ENCODE results near the gene ATP6V0A4. TPM values are rescaled to one million over a fixed set of nuclear protein-coding genes. Genes with fewer than 3 reads are reported as not detected.

The ATP6V0A4 gene
- total and polyA plus RNA-seq, 2 of the 13 experiments (the other 11 are each of a cell fraction or from before 2014, with no cell fraction given), result 0.24 to 0.25 TPM

DNA sequence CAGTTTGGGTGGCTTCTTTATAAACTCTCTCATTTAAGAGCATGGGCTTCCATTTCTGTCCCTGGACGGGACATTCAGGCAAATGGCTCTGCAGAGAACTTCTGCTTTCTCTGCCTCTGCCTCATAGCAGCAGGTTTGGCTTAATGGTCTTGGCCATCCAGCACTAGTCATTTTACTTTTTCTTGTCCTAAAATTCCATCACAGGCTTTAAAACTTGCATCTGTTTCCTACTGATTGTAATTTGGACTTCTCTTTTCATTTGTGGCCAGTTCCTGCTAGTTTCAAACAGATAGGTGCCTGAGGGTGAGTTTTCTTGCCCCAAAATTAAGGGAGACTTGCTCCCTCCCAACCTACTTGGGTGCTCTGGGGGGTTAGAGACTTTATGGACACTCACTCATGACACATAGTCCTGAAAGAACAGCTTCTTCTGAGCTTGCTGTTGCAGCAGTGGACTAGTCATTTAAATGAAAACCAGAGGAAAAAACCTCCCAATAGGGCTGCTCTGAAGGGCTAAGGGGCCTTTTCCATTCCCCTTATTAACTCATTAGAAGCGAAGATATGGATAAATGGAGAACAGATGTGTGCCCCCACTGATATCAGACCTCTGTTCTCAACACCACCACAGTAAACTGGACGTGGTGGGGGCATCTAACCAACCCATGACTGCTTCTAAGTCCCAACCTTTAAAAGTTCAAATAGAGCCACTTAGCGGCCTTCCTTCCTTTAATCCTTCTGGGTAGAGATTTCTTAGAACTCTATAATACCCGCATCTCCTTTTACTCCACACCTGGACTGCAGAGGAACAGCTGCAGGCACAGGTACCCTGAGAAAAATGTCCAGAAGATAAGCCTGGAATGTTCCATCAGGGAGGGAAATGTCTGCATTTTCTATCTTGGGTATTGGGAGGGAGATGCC, 135.7 kb downstream of the ATP6V0A4 start:
- Histone ChIP-seq H2AFZ (ENCODE audit: low read length) (no peak overlapping the region), H3K36me3 (replicated peaks in 1 of 2; ENCODE audit: control insufficient read depth in 1 of 2, insufficient read depth in 2 of 2, low read length in 2 of 2) (no peaks in the 10 kb centered on the region), H3K4me1 (ENCODE audit: insufficient read depth, low read length) (peaks cover 47% of the 10 kb centered on the region), H3K4me3 (replicated peaks in 1 of 3; ENCODE audit: insufficient read depth in 1 of 3, low read depth in 2 of 3, low read length in 3 of 3) (no peak overlapping the region), H3K27ac (ENCODE audit: extremely low read length, insufficient read depth, low read length) (no peak overlapping the region), H3K27me3 (ENCODE audit: control insufficient read depth in 1 of 2, insufficient read depth in 2 of 2, low read length in 2 of 2) (peaks cover 0 to 12% of the 10 kb centered on the region in 2 experiments; a peak in 2 of 5 replicates), H3K9me3 (ENCODE audit: low read length) (no peaks in the 10 kb centered on the region), H4K20me1 (ENCODE audit: insufficient read depth, low read length) (no peaks in the 10 kb centered on the region), H3K79me2 (ENCODE audit: insufficient read depth, low read length) (no peaks in the 10 kb centered on the region), H3K4me2 (ENCODE audit: low read depth, low read length) (no peak overlapping the region), H3K9ac (ENCODE audit: insufficient read depth, low read depth, low read length) (no peak overlapping the region)
- TF ChIP-seq PHF5A (CRISPR knock-in tag; IDR thresholded peaks at IDR 0.05; ENCODE audit: low read depth, unreplicated experiment) (no peak), ATF7 (IDR thresholded peaks at IDR 0.05) (no peak), ATF7 (CRISPR knock-in tag; IDR thresholded peaks at IDR 0.05) (no peak), ZFX (CRISPR knock-in tag; IDR thresholded peaks at IDR 0.05; ENCODE audit: low read depth) (no peak), ZNF7 (CRISPR knock-in tag; IDR thresholded peaks at IDR 0.05) (no peak), NFIB (CRISPR knock-in tag; IDR thresholded peaks at IDR 0.05; ENCODE audit: borderline replicate concordance) (no peak), PITX1 (CRISPR knock-in tag; IDR thresholded peaks at IDR 0.05) (no peak), DMAP1 (CRISPR knock-in tag; IDR thresholded peaks at IDR 0.05) (no peak), CBX1 (IDR thresholded peaks at IDR 0.05; ENCODE audit: low read depth) (no peak), EED (CRISPR knock-in tag; IDR thresholded peaks at IDR 0.05) (no peak), ARID2 (CRISPR knock-in tag; IDR thresholded peaks at IDR 0.05; ENCODE audit: borderline replicate concordance) (no peak), KDM6A (CRISPR knock-in tag; IDR thresholded peaks at IDR 0.05; ENCODE audit: low read depth) (no peak), ZNF12 (CRISPR knock-in tag; IDR thresholded peaks at IDR 0.05) (no peak)
- TF ChIP-seq, protein P1, sequence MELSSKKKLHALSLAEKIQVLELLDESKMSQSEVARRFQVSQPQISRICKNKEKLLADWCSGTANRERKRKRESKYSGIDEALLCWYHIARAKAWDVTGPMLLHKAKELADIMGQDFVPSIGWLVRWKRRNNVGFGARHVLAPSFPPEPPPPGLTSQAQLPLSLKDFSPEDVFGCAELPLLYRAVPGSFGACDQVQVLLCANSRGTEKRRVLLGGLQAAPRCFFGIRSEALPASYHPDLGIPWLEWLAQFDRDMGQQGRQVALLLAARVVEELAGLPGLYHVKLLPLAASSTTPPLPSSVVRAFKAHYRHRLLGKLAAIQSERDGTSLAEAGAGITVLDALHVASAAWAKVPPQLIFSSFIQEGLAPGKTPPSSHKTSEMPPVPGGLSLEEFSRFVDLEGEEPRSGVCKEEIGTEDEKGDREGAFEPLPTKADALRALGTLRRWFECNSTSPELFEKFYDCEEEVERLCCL (CRISPR knock-in tag; IDR thresholded peaks at IDR 0.05; ENCODE audit: borderline replicate concordance), result no peak
- TF ChIP-seq, protein P2, sequence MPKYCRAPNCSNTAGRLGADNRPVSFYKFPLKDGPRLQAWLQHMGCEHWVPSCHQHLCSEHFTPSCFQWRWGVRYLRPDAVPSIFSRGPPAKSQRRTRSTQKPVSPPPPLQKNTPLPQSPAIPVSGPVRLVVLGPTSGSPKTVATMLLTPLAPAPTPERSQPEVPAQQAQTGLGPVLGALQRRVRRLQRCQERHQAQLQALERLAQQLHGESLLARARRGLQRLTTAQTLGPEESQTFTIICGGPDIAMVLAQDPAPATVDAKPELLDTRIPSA (CRISPR knock-in tag; IDR thresholded peaks at IDR 0.05; ENCODE audit: borderline replicate concordance), result no peak
- ChIA-PET CTCF (ENCODE audit: low intra/inter-chr PET ratio, low total read pairs) (no interaction called here), POLR2A (no interaction called here)
- FAIRE-seq (no peak), ATAC-seq (no peak), DNase-seq (ENCODE audit: low spot score) (no peak)
- BruUV-seq (replicated peaks), result no TSS peak
- intact Hi-C loops (cut with micrococcal nuclease; ENCODE audit: unreplicated experiment), result no loop called here
- 61% methylated on average over 5 of the region's 5 CpGs for WGBS (ENCODE audit: low lambda C conversion rate)
- in situ Hi-C loops (cut with HindIII; ENCODE audit: extremely low pct_ligation_motif_present, low pct_unique_long_range_greater_than_20kb), result no loop called here

Data from HepG2 (cell line).